HG03558 (cell line): ENCODE measurements around the gene NEAT1.

Experiments used
- ATAC-seq: cut with Tn5 transposase; IDR thresholded peaks from one replicate; pipeline ENCODE4 v1.9.1; 2021; ENCODE audit warnings: moderate number of reproducible peaks; ENCODE audit not compliant: unreplicated experiment; ENCODE audit errors: extremely low read depth

NEAT1 gene

GRCh38 chr11:65422633-65423515 lies at the start of gene NEAT1:
NEAT1 (plus strand) TSS chr11:65422798.
- ATAC-seq, result no peak

GRCh38 chr11:65373839-65374580 lies 48.6 kb upstream of the NEAT1 start:
- ATAC-seq, result no peak

GRCh38 chr11:65375012-65375411 lies 47.6 kb upstream of the NEAT1 start:
- no peak for ATAC-seq

- no peak for ATAC-seq
Measured at GRCh38 chr11:65376138-65376713, 46.4 kb upstream of the NEAT1 start.

GRCh38 chr11:65377036-65377435 lies 45.6 kb upstream of the NEAT1 start:
- ATAC-seq, result no peak

- ATAC-seq, result no peak
Measured at GRCh38 chr11:65377777-65378176, 44.8 kb upstream of the NEAT1 start.

DNA sequence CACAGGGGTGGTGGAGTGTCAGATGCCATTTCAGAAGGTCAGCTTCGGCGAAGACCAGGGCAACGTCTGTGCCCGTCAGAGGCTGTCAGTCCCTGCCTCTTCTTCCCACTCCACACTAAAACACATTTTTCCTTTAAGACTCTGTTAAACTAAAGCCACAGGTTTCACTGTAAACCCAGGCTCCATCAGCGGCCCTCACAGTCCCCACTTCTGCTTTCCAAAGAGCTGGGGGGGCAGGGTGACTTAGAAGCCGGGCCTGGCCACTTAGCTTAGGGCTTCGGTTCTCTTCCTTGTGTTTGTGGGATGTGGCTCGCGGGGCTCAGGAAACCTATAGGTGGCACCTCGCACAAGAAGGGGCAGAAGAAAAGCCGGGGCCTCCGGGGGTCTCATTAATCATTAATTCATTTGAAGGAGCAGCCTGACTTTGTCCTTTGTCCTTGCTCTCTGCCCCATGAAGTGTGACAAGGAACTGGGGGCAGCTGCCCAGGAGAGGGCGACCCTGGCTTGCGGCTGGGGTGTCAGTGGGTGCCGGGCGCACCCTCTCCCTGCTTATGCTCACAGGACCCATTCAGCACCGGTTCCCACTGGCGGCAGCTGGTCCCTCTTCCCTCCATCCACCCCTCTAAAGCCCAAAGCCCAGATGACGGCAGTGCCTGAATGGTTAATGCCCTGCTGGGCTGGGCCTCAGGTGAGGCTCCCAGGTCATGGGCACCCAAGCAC lies 44.2 kb upstream of the NEAT1 start:
- ATAC-seq, result no peak

GRCh38 chr11:65378928-65379638 lies 43.5 kb upstream of the NEAT1 start:
- no peak for ATAC-seq

DNA sequence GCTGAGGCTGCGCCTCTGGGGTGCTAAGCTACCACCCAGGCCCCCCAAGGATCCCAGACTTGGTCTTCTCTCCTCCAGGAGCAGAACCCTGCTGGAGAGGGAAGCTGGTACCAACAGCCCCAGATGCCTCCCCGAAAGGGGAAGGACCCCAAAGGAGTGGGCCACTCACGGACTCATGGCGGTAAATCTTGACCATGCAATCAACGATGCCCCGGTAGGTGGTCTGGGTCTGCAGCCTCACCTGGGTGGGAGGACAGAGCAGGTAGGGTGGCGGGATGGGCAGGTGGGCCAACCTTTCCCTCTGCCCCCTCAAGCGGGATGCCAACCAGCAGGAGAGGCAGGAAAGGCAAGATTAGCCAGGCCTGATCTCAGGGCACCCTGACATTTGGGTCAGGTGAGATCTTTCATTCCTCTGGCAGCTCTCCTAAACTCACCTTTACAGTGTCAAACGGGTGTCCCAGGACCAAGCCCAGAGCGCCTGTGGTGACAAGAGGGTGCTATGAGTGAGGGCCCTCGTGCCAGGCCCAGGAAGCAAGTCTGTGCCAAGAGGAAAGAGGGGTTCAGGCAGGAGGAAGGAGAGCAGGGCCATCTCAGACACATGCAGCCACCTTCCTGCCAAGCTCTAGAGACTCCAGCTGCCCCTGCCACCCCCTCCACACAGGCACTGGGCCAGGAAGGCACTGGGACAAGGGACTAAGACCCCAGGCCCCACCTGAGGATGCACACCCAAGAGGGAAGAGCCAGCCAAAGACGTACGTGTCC lies 42.7 kb upstream of the NEAT1 start:
- no peak for ATAC-seq

GRCh38 chr11:65380460-65381119 lies 42.0 kb upstream of the NEAT1 start:
- no peak for ATAC-seq

DNA sequence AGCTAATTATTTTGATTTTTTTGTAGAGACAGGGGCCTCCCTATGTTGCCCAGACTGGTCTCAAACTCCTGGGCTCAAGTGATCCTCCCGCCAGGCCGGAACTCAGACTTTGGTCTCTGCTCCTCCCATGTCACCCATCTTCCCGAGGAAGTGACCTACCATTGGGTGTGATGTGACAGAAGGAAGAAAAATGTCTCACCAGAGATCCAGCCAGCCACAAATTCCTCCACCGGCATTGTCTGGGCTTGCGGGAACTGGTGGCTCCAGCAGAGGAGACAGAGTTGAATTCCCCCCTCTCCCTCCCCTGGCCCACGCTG lies 40.9 kb upstream of the NEAT1 start:
- no peak for ATAC-seq

GRCh38 chr11:65382033-65382803 lies 40.4 kb upstream of the NEAT1 start, which contains the start of gene SLC25A45:
SLC25A45 (minus strand) TSS chr11:65382646; CDS start chr11:65381951, 695 bp downstream.
- peak; percentile 33 for ATAC-seq

DNA sequence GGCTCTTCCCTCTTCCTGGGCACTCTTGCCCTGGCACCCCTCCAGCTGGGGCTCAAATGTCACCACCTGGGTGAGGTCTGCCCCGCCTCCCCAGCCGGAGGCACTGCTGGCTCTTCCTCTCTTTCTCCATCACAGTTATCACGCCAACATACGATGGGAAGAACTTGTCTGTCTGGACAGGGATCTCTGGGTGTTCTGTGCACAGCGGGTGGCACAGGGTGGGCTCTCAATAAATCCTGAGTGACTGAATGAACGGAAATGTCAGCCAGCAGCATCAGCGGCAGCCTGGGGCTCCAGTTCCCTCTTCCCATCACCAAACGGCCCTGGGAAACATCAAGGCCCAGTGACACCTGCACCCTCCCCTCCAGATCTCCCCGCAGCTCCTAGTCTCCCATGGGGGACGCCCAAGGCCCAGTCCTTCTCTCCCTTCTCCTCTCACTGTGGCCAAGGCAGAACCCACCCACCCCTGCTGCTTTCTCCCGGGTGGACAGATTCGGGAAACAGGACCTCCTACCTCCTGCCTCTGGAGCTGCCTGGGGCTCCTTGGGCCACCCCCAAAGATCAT lies 39.7 kb upstream of the NEAT1 start:
- no peak for ATAC-seq

DNA sequence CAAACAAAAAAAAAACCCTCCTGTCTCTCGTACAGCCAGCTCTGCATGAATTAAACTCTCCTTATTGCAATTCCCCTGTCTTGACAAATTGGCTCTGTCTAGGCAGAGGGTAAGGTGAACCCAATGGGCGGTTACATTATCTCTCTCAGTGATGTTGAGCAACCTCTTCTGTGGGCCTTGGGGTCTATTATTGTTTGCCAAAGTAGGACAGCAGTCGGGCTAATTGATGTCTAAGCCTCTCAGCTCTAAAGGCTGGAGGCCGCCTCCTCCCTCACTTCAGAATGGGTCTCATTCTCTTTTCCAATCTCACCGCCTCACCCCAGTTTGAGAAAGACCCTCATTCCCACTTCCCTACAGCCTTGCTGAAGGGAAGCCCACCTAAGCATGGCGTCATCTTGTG lies 38.8 kb upstream of the NEAT1 start:
- no peak for ATAC-seq

DNA sequence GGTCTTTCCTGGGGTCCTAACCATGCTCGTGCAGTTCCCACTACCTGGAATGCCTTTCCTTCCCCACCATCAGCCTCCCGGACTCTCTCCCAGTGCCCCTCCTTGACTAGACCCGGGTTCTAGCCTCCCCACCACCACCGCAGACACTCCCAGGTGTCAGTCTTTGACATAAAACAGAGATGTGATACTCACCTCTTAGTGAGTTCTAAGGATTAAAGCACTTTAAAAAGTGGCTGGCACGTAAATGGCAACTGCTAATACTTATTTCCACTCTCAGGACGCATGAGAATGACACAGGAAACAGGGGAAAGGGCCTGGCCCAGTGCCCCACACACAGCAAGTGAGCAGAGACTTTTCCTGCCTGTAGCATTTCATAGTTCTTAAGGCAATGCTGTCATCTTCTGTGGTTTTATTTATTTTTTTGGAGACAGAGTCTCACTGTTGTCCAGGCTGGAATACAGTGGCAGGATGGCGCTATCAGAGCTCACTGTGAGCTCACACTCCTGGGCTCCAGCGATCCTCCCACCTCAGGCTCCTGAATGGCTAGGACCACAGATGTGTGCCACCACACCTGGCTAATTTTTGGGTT lies 38.2 kb upstream of the NEAT1 start:
- ATAC-seq, result no peak

- no peak for ATAC-seq
Measured at GRCh38 chr11:65386307-65387140, 36.1 kb upstream of the NEAT1 start, which contains the start of gene FRMD8. FRMD8 (plus strand) TSS chr11:65386637; CDS start chr11:65387037, 400 bp downstream.
